HG02870 (cell line): ENCODE measurements around the gene TAGAP.
"Not testable (repeated sequence)": the region's sequence is repeated elsewhere in the genome, so short reads cannot be mapped to it uniquely, and the experiment has no call there.

Source experiments
- ATAC-seq: cut with Tn5 transposase; IDR thresholded peaks from one replicate; pipeline ENCODE4 v1.9.1; 2021; ENCODE audit warnings: mild to moderate bottlenecking, moderate library complexity; ENCODE audit not compliant: unreplicated experiment

TAGAP gene

DNA sequence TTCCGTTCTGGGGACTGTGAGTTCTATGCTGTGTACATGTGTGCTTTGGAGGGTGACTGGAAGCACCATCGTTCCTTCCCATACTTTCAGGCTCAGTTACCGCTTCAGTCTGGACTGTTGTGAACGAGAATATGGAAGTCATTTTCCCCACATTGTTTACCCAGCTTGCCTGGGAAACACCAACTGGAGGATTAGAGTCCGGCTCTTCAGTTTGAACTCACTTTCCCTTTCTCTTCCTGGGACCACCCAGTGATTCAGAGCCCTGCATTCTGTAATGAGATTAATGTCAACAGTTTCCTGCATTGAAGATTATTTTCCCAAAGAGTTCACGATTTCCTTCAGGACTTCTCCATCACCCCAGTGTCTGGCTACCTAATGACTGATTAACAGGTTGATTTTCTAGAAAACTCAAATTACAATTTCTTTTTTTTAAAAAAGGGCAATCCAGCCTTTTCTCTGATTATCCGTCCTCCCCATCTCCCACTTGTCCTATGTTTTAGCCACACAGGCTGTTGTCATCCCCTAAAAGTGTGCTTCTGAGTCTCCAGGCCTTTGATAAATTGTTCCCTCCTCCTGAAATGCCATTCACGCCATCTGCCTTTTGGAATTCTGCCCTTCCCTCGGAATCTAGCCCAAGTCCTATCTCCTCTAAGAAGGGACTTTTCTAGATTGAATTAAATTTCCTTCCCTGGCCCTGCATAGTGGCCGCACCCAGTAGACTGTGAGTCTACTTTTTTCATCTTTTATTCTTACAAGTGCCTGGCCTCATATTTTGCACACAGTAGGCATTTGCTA, 3.3 kb upstream of the TAGAP start:
- ATAC-seq, result no peak

DNA sequence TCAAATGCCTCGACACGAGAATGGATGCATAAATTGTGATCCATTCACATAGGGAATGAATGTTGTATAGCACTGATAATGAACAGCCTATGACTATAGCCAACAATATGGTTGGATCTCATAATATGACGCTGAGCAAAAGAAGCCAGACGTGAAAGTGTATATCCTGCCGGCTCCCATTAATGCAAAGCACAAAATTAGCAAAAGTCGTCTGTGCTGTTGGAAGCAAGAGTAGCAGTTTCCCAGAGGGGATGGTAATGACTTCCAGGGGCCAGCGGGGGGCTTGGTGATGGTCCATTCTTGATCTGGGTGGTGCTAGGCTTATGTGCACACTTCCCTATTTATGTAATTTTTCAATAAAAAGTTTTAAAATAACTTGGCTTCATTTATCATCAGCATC, 1.0 kb upstream of the TAGAP start:
- ATAC-seq, result no peak

DNA sequence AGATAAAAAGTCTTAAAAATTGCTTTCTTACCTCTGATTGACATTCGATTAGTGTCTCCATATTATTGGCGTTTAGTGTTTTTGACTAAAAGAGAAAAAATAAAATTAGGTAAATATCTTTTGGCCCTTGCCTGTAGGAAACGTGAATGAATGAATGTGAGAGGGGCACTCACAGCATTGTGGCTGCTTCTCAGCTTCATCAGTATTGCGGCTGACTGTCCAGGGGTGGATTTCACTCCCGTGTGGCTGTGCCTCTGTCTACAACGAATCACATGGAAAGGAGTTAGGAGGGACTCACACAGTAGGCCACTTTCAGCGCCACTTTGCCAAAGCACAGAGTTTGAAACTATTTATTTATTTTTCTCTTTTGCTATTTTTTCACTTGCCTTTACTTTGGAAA, 844 bp downstream of the TAGAP start:
- no peak for ATAC-seq

DNA sequence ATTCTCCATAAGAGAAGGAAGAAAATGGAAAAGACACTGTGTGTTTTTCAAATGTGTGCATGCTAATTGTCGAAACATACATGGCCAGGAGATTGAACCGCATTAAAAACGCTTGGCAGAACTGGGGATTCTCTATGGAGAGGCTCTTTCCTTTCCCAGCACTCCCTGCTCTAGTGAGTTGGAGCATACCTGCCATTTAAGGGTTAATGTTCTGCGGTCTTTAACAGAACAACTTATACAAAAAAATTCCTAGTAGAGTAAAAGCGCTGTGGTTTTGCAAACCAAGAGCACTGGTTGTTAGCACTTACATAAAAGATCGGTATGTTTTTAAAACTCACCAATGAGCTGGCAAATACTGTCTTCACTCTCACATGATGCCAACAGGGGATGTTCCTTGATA, 1.5 kb downstream of the TAGAP start:
- ATAC-seq, result no peak

DNA sequence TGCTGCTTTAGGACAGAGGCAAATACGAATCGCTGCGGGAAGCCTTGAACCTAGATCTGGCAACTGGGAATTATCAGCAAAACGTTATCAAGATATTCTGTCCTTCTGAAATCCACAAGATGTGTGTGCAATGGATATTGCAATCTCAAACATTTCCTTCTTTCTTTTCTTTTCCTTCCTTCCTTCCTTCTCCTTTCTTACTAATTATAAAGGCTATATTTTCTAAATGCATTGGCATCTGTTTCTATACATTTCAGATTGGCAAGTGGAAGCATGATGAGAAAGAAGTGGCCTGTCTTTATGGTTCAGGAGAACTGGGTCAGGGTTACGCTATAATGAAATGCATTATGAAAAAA, 2.0 kb downstream of the TAGAP start:
- ATAC-seq, result no peak

DNA sequence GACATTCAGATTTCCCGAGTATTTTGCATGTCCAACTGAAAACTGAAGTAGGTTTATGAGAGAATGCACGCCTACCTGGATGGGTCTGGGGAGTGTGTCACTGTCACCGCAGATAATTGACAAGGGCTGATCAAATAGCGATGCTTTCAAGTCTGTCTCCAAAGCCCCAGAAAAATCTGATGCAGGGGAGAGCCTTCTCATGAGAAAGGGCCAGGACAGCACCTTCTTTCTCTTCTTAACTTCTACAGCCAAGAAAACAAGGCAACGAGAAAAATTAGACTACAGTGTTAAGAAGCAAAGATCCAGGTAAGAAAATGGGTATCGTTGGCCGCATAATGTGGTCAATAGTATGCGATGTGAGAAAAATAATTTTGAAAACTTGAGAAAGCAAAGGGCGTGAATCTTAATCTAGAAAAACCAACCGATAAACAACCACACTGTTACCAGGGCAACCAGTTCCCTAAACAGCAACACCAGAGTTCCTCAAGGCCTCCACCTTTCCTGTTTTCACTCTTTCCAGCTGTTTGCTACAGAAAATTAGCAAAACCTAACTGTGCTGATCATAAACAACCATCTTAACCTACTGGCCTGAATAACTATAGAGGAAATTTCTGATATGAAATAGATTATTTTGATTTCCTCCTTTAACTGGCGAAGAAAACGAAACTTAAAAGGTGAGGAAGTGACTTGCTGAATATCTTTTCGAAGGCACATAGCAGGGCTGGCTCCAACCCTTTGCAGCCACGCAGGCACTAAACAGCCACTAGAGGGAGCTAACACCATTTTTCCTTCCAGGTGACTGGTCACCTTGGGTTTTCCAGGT, 2.6 kb downstream of the TAGAP start:
- ATAC-seq, result no peak

DNA sequence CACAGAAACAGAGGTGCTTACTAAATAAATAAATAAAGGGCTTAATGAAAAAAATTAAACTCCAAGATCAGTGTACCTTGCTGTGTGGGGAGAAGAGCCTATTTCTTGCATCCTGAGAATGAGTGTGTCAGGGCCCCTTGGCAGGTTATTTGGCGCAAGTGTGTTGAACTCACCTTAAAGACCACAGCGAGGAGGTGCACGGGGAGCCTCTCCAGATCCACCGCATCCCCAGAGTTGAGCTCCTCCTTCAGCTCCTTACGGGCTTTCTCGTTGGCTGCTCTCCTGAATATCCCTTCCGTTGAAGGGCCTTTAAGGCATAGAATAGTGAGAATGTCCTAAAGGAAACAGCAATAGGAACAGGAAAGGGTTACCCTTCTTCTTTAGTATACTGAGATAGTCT, 3.6 kb downstream of the TAGAP start:
- ATAC-seq, result no peak

DNA sequence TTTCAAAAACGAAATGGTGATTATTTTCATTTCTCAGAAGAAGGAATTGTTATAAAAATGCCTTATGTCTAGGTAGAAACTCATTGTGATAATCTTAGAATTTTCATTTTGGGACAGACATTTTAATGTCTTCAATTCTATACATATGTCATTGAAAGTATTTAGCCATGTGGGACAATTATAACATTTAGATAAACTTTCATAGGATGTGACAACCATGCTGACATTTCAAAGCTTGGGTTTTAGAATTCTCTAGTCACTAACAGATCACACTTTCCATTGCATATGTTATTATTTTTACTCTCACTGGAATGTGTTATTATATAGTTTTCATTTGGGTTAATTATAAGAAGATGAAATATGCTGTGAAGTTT, 4.9 kb downstream of the TAGAP start:
- no peak for ATAC-seq

DNA sequence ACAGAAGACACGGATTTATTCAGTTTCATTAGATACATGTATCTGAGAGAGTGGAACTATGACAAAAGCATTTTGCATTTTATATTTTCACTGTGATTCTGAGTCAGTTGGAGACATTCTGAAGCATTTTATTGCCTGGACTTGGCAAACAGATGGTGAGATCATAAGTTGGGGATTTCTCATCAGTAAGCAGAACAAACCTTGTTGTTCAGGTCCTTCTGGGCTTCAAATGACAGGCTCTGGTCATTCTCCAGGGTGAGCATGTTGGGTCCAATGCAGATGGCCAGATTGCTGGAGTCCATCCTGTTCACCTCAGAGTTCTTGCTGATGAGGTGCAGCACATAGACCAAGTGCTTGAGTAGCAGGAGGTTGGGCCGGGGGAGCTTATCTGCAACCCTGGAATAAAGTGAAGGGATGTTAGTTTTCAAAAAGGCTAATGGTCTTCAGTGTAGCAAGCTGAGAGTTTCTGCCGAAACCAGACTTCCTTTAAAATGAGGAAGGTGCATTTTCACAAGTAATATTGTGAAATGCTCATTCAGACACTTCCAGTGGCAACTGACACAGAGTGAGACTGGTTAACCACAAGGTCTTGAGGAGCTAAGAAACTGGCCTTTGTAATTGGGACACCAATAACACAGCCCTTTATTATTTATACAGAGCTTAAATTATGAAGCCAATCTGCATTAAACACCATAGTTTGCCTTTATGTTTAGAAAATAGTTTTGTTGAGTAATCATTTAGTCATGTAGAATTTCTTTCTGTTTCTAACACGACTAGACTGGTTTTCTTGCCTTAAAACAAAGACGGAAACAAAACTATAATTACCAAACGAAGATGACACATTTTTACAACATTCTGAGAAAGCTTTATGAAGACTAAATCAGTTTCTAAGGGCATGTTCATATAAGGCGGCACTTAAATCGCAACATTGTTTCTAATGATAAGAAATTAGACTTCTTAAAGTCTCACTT, 5.6 kb downstream of the TAGAP start:
- ATAC-seq, result peak; percentile 83

DNA sequence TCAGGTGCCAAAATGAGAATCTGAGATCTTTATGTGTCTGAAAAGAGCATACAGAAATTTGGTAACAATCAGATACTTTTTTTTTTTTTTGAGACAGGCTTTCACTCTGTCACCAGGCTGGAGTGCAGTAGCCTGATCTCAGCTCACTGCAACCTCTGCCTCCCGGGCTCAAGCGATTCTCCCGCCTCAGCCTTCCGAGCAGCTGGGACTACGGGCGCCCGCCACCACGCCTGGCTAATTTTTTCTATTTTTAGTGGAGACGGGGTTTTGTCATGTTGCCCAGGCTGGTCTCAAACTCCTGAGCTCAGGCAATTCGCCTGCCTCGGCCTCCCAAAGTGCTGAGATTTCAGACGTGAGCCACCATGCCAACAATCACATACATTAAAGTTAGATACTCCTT, 6.5 kb downstream of the TAGAP start:
- ATAC-seq, result not testable (repeated sequence)

DNA sequence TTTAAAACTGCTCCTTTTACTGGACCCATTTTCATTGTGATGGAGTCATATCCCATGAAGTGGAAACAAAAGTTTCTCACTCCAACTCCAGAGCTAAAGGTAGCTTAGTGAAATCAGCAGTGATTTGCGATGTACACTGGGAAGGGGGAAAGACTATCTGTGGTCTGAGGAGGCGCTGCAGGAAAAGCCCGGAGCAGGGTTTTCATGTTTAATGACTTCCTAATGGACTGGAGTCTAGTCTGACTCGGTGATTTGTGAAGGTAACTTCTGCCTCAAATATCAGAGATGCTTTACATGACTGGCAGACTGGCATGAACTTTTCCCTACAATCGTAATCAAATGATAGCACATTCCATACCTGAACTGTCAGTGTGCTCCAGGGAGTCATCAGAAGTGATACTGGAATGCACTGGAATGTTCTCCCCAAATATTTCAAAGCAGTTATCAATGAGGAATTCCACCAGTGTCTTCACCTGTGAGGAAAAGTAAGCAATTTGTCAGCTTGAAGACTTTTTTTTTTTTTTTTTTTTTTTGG, 7.0 kb downstream of the TAGAP start:
- ATAC-seq, result no peak

DNA sequence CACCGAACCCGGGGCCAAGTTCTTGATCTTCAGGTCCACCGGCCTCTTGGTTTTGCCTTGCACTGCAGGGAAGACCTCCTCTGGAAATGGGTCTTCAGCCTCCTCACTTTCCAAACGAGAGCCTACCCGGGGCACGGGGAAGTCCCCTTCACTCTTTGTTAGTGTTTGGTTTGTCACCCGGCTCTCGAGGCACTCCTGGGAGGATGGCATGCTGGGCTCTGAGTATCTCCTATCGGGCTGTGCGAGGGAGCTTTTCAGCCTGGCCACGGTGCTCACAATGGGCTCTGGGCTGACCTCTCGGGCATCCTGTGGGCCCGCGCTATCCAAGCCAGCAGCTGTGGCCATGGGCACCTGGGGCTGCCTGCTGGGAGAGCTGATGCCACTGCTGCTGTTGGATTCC, 8.1 kb downstream of the TAGAP start:
- no peak for ATAC-seq

DNA sequence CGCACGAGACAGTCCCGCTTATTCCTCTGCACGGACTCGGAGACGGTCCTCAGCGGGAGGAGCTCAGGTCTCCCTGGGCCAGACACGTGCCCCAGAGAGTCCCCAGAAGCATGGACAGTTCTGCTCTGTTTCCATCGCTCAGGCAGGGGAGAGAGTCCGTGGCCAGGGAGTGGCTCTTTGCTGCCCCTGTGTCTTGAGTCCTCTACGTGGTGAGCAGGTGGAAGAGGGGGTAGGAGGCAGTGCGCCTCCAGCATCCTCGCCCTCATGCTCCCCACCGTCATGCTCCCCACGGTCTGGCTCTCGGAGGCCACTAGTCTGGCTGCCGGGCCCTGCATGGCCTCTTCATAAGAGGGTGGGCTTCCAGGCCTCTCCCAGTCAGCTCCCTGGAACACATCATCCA, 8.9 kb downstream of the TAGAP start:
- no peak for ATAC-seq

DNA sequence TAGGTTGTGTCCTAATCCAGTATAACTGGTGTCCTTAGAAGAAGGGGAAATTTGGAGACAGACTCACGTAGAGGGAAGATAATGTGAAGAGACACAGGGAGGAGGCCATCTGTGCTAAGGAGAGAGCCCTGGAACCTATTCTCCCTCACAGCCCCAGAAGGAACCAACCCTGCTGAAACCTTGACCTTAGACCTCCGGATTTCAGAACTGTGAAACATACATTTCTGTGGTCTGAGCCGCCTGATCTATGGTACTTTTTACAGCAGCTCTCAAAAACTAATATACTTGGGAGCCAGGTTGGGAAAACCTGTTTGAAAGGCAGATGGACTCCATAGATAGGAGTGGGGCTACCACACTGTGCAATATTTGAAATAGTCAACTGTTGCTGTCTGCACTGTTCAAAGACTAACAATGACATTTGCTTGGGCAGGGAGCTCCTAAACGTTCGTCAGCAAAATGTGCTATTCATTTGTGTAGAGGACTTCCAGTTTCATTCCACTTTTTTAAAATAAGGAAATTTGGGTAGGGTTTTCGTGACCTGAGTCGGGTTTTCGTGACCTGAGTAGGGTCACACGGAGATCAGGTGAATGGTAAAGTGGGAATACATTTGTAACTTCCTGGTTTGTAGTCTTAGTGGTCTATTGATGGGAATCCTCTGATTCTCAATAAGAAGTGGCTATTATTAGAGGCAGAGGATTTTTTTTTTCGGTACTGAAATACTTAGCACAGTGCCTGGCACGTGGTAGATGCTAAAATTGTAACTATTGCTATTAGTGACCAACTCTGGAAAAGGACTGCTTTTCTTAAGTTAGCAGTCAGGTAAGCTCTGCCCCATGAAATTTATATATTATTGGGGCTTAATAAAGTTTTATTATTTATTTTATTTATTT, 11.4 kb downstream of the TAGAP start:
- ATAC-seq, result peak; percentile 53

DNA sequence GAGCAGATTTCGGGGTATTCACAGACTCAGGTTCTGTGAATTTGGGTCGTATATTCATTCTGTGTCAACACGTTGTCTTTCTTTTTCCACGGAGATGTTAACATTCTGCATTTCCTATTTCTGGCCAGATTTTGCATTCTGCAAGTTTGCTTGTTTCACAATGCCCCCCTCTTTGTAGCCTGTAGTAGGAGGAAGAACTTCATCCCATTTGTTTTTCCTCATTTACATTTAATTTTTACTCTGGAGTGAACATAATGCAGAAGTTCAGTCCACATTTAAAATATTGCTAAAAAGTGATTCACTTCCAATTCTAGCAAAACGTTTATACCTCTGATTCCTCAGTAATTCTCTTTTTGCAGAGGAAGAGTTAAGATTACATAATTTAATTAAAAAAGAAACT, 12.9 kb downstream of the TAGAP start:
- ATAC-seq, result no peak

DNA sequence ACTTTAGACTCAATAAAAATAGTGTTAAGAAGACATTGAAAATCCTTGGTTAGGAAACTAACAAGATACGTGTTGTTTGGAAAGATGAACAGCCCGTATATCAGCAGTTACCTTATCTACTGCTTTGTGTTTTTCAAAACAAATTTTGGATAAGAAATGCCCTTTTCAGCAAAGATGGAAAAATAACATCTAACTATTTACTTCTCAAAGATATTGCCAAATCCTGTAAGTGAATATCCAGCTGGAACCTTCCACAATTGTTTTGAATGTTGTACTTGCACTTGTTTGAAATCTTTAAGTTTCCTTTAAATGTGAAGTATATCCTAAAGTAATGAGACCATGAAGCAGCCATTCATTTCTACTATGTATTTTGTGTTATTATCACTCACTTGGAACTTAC, 14.6 kb downstream of the TAGAP start:
- no peak for ATAC-seq

DNA sequence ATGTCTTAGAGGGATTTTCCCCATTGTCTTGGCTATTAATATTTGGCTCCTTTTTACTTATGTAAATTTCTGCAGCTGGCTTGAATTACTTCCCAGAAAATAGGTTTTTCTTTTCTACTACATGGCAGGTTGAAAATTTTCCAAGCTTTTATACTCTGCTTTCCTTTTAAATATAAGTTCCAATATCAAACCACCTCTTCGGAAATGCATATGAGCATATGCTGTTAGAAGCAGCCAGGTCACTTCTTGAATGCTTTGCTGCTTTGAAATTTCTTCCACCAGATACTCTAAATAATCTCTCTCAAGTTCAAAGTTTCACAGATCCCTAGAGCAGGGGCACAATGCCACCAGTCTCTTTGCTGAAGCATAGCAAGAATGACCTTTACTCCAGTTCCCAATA, 19.6 kb downstream of the TAGAP start:
- ATAC-seq, result not testable (repeated sequence)

DNA sequence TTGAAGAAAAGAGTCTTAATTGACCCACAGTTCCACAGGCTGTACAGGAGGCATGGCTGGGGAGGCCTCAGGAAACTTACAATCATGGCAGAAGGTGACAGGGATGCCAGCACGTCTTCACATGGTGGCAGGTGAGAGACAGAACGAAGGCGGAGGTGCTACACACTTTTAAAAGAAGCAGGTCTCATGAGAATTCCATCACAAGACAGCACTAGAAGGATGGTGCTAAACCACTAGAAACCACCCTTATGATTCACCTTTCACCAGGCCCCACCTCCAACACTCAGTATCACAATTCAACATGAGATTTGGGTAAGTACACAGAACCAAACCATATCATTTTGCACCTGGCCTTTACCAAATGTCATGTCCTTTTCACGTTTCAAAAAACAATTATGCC, 20.9 kb downstream of the TAGAP start:
- no peak for ATAC-seq

DNA sequence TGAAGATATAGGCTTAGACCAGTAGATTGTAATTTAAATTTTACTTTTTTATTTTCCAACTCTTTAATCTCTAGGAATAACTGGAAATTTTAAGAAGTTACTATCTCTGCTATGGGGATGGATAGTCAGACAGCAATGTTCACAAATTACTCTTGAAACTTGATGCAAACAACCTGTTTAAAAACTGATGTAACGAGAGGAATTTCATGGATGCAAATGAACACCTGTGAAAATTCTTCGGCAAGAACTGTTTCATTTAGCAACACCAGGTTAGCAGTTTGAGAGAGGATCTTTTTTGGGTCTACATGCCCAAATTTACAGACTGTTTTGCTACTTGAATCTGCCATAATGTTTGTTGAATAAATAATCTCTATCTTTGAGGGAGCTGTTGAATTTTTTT, 24.8 kb downstream of the TAGAP start:
- no peak for ATAC-seq
